NCI-H2227 (cell line): ENCODE data around the gene TMEM9B.
"Not testable (repeated sequence)": the region's sequence is repeated elsewhere in the genome, so short reads cannot be mapped to it uniquely, and the experiment has no call there.

Experiments
- DNase-seq: peaks from one replicate; lab custom pipeline; 2025; ENCODE audit not compliant: unreplicated experiment; lab: John Stamatoyannopoulos, UW

Gene TMEM9B

GRCh38 chr11:8973121-8973520, 8.9 kb upstream of the TMEM9B start:
- DNase-seq: no peak

GRCh38 chr11:8971924-8972316, 7.7 kb upstream of the TMEM9B start:
- no peak for DNase-seq

GRCh38 chr11:8971196-8971923, 7.1 kb upstream of the TMEM9B start:
- DNase-seq: no peak

- no peak for DNase-seq
Observed at GRCh38 chr11:8967184-8967583, 2.9 kb upstream of the TMEM9B start.

- peak; percentile 88 for DNase-seq
Observed at GRCh38 chr11:8963569-8964323, 496 bp downstream of the TMEM9B start.

GRCh38 chr11:8962841-8963240, 1.4 kb downstream of the TMEM9B start:
- DNase-seq: no peak

GRCh38 chr11:8961401-8961800, 2.8 kb downstream of the TMEM9B start:
- DNase-seq: no peak

GRCh38 chr11:8959546-8960166, 4.6 kb downstream of the TMEM9B start:
- peak; percentile 42 for DNase-seq

- DNase-seq: no peak
Observed at GRCh38 chr11:8956860-8957259, 7.4 kb downstream of the TMEM9B start.

- no peak for DNase-seq
Observed at GRCh38 chr11:8948886-8949285, 15.4 kb downstream of the TMEM9B start.

GRCh38 chr11:8947230-8947943, 16.9 kb downstream of the TMEM9B start:
- no peak for DNase-seq

GRCh38 chr11:8942518-8943066, 21.6 kb downstream of the TMEM9B start, which contains the start of gene ASCL3:
TSS of gene ASCL3 (minus strand) at chr11:8943016. CDS start at chr11:8938161, 4,855 bp downstream.
- DNase-seq: no peak

- DNase-seq: no peak
Observed at GRCh38 chr11:8941341-8942103, 22.7 kb downstream of the TMEM9B start.

- DNase-seq: no peak
Observed at GRCh38 chr11:8937659-8938058, 26.6 kb downstream of the TMEM9B start.

- no peak for DNase-seq
Observed at GRCh38 chr11:8937159-8937558, 27.1 kb downstream of the TMEM9B start.

GRCh38 chr11:8935789-8936188, 28.5 kb downstream of the TMEM9B start:
- DNase-seq: not testable (repeated sequence)

- no peak for DNase-seq
Observed at GRCh38 chr11:8934742-8935488, 29.3 kb downstream of the TMEM9B start.

GRCh38 chr11:8933931-8934330, 30.3 kb downstream of the TMEM9B start:
- no peak for DNase-seq

- DNase-seq: no peak
Observed at GRCh38 chr11:8932564-8933180, 31.6 kb downstream of the TMEM9B start, which contains the start of gene C11orf16. TSS of gene C11orf16 (minus strand) at chr11:8932947. CDS start at chr11:8932308, 639 bp downstream.
